Glutamatergic neuron (in vitro differentiated cells): Measurements from ENCODE around the gene PTPRN2. TPM values are rescaled to one million over a fixed set of nuclear protein-coding genes. Genes with fewer than 3 reads are reported as not detected.
A peak's percentile ranks its signal among the peaks of the same experiment; 100 is the strongest.

Source experiments
- DNase-seq: peaks from one replicate; pipeline ENCODE4 v3.0.0; 2022
- H3K27ac Mint-ChIP-seq: one replicate; pipeline ENCODE4 v1.8.0; 2020; ENCODE audit warnings: mild to moderate bottlenecking, mixed read lengths, inconsistent platforms; ENCODE audit not compliant: unreplicated experiment
- H3K27me3 Mint-ChIP-seq: one replicate; pipeline ENCODE4 v1.8.0; 2020; ENCODE audit warnings: mild to moderate bottlenecking, moderate library complexity, mixed read lengths, inconsistent platforms; ENCODE audit not compliant: unreplicated experiment
- H3K36me3 Mint-ChIP-seq: one replicate; pipeline ENCODE4 v1.8.0; 2020; ENCODE audit warnings: mild to moderate bottlenecking, mixed read lengths, inconsistent platforms; ENCODE audit not compliant: unreplicated experiment
- H3K4me1 Mint-ChIP-seq: one replicate; pipeline ENCODE4 v1.8.0; 2020; ENCODE audit warnings: mild to moderate bottlenecking, low read depth, mixed read lengths, inconsistent platforms; ENCODE audit not compliant: unreplicated experiment
- H3K4me3 Mint-ChIP-seq: one replicate; pipeline ENCODE4 v1.8.0; 2020; ENCODE audit warnings: mild to moderate bottlenecking, mixed read lengths, inconsistent platforms; ENCODE audit not compliant: unreplicated experiment
- H3K9me3 Mint-ChIP-seq: one replicate; pipeline ENCODE4 v1.8.0; 2020; ENCODE audit warnings: mild to moderate bottlenecking, moderate library complexity, mixed read lengths, inconsistent platforms; ENCODE audit not compliant: unreplicated experiment
- CTCF ChIP-seq: fragments of 200-600 bp; sonication (generic); IDR thresholded peaks from one replicate; pipeline ENCODE4 v1.5.0; 2021; ENCODE audit not compliant: partially characterized antibody, unreplicated experiment
- total RNA-seq: library from RNA; stranded (reverse); fragmentation: NEBNext Ultra II Directional; extraction: Animal tissue kit (Norgen Biotek cat#: 25700); gene quantifications from one replicate; pipeline ENCODE4 v1.2.1, GENCODE V29; 2021; ENCODE audit not compliant: unreplicated experiment

The PTPRN2 gene
- total RNA-seq, 1 donor from 2014 or later = 49.0 TPM

- peaks cover 12% of the 10 kb centered on the region for H3K36me3 Mint-ChIP-seq
- H3K9me3 Mint-ChIP-seq = peaks cover 6% of the 10 kb centered on the region
- peaks cover 6% of the 10 kb centered on the region for H3K27me3 Mint-ChIP-seq
- TF ChIP-seq CTCF = no peak
- H3K4me3 Mint-ChIP-seq = peak overlapping the region; percentile 32
- no peak for DNase-seq
- no peak overlapping the region for H3K27ac Mint-ChIP-seq
- peaks cover 18% of the 10 kb centered on the region for H3K4me1 Mint-ChIP-seq
Observed at GRCh38 chr7:158401295-158401694, 186.3 kb downstream of the PTPRN2 start.

- no peak for DNase-seq
- Mint-ChIP-seq H3K27me3 (peaks cover 10% of the 10 kb centered on the region), H3K4me1 (peaks cover 21% of the 10 kb centered on the region), H3K27ac (no peak overlapping the region), H3K9me3 (peaks cover 8% of the 10 kb centered on the region), H3K4me3 (no peak overlapping the region), H3K36me3 (peaks cover 12% of the 10 kb centered on the region)
- TF ChIP-seq CTCF = no peak
Observed at GRCh38 chr7:158400601-158401225, 186.9 kb downstream of the PTPRN2 start.

- no peak for DNase-seq
- Mint-ChIP-seq H3K36me3 (peaks cover 12% of the 10 kb centered on the region), H3K4me3 (no peak overlapping the region), H3K9me3 (peaks cover 8% of the 10 kb centered on the region), H3K4me1 (peaks cover 21% of the 10 kb centered on the region), H3K27me3 (peaks cover 10% of the 10 kb centered on the region), H3K27ac (no peak overlapping the region)
- TF ChIP-seq CTCF = no peak
Observed at GRCh38 chr7:158399762-158400161, 187.9 kb downstream of the PTPRN2 start.

GRCh38 chr7:158398750-158399149 is 188.9 kb downstream of the PTPRN2 start:
- DNase-seq = no peak
- peaks cover 13% of the 10 kb centered on the region for H3K27me3 Mint-ChIP-seq
- peaks cover 18% of the 10 kb centered on the region for H3K4me1 Mint-ChIP-seq
- peaks cover 12% of the 10 kb centered on the region for H3K36me3 Mint-ChIP-seq
- H3K9me3 Mint-ChIP-seq = peaks cover 10% of the 10 kb centered on the region
- no peak for TF ChIP-seq CTCF
- no peak overlapping the region for H3K27ac Mint-ChIP-seq
- no peak overlapping the region for H3K4me3 Mint-ChIP-seq

GRCh38 chr7:158397885-158398284 is 189.7 kb downstream of the PTPRN2 start:
- Mint-ChIP-seq H3K36me3 (peaks cover 12% of the 10 kb centered on the region), H3K27ac (no peak overlapping the region), H3K4me1 (peaks cover 18% of the 10 kb centered on the region), H3K4me3 (no peak overlapping the region), H3K9me3 (peaks cover 10% of the 10 kb centered on the region), H3K27me3 (peaks cover 13% of the 10 kb centered on the region)
- no peak for DNase-seq
- no peak for TF ChIP-seq CTCF
